SKM-1 treated with dmso at 0.1 percent for 144 hours (cell line): ENCODE measurements around the gene MPHOSPH9.
A peak's percentile ranks its signal among the peaks of the same experiment; 100 is the strongest.

Experiments used
- DNase-seq: peaks from one replicate; lab custom pipeline; 2025; ENCODE audit not compliant: unreplicated experiment; lab: John Stamatoyannopoulos, UW

MPHOSPH9 gene

GRCh38 chr12:123150744-123151456 lies 82.0 kb downstream of the MPHOSPH9 start, which contains the start of gene PITPNM2:
Gene PITPNM2, minus strand, starts transcription at chr12:123151090. Its CDS starts 116,500 bp downstream, at chr12:123034590.
- peak; percentile 21 for DNase-seq

DNA sequence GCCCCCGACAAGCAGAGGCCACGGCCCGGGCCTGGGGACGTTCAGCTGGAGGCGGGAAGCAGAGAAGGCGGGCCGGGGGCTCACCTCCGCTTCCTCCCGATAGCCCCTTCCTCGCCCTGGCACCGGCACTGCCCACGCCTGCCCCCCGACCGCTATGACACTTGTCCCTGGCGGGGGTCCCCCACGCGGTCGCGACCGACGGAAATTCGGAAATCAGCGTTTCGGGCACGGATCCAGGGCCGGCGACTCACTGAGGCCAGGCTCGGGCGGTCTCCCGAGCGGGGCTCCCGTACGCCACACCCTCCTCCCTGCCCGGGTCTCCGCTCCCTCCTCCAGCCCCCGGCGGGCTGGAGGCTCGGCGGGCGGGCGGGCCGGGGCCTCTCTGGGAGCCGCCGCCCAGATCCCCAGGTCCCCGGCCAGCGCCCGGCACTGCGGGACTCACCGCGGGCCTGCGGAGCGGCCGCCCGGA lies 82.6 kb downstream of the MPHOSPH9 start:
- no peak for DNase-seq

DNA sequence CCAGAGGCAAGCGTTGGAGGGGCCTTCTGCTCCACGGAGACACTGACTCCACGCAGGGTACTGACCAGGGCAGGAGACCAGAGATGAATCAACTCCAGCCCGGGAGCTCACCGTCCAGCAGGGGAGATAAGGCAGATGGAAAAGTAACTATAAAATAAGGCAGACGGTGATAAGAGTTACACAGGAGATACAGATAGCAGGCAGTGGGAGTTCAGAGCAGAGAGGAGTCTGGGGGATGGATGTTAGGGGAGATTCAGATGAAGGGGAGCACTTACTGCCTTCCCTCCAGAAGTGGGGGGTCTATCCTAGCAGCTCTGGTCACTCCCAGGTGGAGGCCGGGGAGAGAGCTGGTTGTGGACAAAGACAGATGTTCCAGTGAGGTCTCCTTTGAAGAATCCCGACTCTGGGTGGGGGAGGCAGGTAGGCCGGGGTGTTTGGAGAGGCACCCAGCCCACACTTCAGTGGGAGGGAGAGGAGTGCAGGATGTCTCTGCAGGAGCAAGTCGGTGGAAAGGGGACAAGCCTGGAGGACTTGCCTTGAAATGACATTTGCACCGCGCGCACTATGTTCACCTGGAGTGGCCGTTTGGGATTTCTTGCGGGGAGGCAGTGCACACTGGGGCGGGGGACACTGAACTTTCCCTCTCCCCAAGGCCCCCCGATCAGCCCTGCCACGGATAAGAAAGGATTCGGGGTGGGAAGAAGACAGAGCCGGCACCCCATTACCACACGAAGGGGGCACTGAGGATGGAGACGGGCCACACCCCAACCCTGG lies 83.3 kb downstream of the MPHOSPH9 start:
- no peak for DNase-seq

DNA sequence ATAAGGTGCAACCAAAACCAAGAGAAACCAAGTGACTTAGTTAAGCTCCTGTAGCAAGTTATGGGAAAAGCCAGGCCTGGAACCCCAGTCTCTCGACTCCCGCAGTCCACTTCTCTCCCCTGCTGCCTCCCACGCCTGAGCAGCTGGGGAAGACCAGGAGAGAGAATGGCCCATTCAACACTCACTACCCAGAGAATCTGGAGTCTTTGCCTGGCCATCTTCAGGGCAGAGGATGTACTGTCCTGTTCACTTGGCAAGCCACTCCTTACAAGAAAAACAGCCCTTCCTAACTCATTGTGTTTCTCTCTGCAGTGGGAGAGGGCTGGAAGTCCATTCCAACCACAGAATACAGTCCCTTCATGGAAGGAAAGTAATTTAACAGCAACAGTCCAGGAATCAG lies 83.9 kb downstream of the MPHOSPH9 start:
- DNase-seq, result no peak

GRCh38 chr12:123148655-123149054 lies 84.3 kb downstream of the MPHOSPH9 start:
- DNase-seq, result no peak

GRCh38 chr12:123148223-123148622 lies 84.7 kb downstream of the MPHOSPH9 start:
- no peak for DNase-seq

DNA sequence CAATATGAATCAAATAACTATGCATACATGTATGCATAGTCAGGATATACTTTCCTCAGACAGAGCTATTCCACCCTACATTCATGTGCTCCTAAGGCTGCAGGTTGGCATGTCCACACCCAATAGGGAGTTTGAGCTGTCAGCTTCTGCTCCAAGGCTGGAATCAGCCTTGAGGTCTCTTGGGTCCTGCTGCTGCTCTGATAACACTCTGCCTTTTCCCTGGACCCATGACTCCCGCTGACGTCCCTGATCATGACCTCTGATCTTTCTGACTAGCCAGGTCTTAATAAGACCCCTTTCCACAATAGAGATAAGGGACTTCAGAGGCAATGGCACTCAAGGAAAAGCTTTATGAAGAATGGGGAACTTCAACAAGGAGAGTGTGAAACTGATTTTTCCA lies 87.7 kb downstream of the MPHOSPH9 start:
- DNase-seq, result no peak

GRCh38 chr12:123143736-123144461 lies 89.0 kb downstream of the MPHOSPH9 start:
- no peak for DNase-seq

DNA sequence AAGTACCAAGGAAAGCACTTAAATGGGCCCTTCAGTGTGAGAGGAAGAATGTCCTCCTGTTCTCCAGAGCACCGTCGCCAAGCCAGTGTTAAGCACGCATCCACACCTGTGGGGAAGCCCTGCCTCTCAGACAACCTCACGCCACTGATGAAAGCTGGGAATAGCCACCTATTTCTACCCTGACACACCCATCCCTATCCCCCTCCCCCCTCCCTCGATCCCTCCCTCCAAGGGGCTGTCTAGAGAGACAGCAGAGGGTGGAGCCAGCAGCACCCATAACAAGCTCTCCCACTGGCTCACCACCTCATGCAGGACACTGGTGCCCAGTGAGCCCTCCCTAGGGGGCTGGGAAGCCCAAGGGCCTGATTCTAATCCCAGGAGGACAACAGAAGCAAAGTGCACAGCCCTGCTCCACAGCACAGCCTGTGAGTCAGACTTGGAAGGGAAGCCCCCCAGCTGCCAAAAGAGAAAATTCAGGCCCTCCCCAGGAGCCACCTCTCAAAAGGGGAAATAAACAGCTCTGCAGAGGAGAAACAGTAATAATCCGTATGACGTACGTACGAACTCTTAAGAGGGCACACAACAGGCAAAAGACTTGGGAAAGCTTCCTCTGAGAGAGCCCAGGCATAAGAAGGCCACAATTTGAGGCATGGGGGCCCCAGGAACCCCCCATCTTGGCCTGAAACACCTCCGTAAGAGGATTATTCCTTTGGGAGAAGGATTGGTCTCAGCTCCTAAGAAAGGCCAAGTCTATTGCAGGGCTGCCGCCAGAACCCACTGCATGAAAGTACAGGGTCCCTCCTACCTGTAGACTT lies 89.8 kb downstream of the MPHOSPH9 start:
- DNase-seq, result peak; percentile 2

GRCh38 chr12:123142518-123142840 lies 90.5 kb downstream of the MPHOSPH9 start:
- DNase-seq, result no peak

DNA sequence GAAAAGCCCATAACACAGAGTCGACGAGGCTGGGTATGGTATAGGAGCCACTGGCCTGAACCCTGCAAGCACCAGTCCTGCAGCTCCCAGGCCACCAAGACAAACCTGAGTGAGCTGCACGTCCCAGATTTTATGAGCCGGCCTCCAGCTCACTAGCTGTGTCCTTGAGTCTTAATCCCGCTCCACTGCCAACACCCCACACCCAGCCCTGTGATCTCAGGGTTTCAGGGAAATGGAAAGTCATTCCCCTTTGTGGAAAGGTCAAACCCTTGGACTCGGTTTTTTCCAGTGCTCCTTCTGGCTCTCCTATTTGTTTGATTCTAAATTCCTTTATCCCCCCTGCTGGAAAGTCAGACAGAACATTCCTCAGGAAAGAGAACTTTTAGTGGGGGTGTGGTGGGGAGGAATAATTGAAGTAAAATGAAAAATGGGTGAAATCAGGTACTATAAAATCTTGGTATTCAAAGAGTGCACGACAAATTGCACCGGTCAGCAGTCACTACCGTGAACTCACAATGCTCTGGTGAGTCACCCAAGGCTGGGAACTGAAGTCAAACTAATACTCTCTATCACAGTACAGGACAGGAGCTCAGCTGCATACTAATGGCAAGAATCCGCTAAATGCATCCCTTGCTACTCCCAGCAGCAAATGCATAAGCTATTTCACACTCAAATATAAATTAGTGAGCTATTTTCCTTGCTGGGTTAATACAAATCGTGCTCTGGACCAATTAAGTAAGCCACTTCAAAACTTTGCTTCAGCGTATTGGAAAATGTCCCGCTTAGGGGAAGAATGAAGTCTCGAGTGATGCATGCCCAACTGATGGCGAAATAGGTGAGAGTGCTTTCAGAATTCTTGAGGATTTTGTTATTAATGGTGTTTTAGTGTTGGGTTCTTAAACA lies 91.1 kb downstream of the MPHOSPH9 start:
- no peak for DNase-seq

GRCh38 chr12:123140676-123141614 lies 92.0 kb downstream of the MPHOSPH9 start:
- no peak for DNase-seq

DNA sequence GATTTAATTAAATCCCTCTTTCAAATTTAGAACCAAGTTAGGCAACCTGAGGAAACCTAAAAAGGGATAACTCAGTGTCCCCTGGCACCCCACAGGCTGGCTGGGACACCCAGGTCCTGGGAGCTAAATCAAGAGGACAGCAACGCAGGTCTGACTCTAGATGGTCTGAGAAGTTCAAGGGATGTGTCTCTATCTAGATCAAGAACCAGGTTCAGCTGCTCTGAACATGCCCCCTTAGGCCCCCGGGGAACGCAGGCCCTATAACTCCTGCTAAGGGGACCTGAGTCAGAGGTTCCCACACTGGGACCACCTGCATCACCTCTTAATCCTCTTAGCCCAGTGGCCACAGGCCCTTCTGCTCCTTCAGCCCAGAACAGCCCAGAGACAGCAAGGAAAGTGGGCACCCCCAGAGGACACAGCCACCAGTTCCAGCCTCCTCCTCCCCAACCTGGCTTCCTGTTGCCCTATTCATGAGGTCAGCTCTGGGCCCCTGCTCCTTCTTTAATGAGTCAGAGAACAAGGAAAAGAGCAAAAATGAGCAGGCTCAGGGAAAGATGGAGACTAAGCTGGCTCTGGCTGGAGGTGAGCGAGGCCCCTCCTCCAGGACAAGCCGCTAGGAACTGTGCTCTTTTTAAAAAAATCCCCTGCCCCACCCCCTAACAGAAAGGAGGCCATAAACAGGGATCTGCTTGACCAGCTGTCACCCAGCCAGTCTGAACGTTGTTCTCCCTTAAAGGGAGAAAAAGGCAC lies 92.8 kb downstream of the MPHOSPH9 start:
- DNase-seq, result no peak

DNA sequence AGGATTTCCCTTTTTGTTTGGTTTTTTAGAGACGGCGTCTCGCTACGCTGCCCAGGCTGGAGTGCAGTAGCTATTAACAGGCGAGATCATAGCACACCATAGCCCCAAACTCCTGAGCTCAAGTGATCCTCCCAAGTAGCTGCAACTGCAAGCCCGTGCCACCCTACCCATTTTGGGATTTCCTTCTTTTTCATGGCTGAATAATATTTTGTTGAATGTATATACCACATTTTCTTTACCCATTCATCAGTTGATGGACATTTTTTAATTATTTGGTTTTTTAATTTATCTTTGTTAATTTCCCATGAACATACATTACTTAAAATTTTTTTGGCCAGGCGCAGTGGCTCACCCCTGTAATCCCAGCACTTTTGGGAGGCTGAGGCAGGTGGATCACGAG lies 97.3 kb downstream of the MPHOSPH9 start:
- DNase-seq, result no peak

DNA sequence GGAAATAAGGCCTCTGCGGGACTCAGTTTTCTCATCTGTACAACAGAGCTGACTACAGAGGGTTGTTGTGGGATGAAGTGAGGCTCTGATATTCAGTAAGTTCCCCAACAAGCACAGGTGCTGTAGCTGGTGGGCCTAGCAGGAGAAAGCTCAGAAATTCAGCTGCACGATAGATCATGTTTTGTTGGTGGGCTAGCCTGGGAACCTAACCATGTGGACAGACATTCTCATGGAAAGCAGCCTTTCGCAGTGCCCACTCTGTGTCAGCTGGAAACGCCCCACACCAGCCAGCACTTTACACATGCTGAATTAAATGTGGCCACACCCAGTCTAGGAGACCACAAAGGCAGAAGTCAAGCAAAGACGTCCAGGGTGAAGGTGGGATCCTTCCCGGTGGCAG lies 98.1 kb downstream of the MPHOSPH9 start:
- no peak for DNase-seq

GRCh38 chr12:123134271-123134671 lies 98.7 kb downstream of the MPHOSPH9 start:
- no peak for DNase-seq

DNA sequence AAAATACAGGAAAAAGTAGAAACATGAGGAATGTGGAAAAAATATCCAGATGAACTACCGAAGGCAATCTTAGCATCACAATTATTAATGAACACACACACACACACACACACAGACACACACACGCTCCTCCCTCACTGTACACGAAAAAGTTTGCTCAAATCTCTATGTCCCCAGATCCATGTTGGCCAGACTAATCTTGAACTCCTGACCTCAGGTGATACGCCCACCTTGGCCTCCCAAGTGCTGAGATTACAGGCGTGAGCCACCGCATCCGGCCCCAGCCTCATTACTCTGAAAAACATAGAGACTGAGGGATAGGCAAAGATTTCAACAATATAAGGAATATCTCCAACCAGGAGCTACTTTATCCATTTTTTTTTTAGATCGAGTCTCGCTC lies 99.2 kb downstream of the MPHOSPH9 start:
- DNase-seq, result no peak

GRCh38 chr12:123132951-123133619 lies 99.9 kb downstream of the MPHOSPH9 start:
- DNase-seq, result no peak
